ENCODE results near the gene NOL6.

DNA sequence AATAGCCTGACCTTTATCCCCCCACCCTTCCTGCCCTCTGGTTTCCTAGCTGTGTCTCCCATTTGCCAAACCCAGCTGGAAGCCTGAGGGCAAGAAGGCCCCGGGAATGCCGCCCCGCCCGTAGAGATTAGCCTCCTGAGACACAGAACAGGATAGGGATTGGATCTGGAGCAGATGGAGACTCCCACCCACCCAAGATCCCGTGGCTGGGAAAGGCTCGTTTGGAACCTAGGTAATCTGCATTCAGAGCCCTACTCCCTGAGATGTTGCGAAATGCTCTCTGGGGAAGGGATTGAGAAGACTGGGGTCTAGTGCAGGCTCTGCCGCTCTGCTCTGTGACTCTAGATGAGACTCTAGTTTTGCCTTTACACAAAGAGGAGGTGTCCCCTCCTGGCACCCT, 37.3 kb downstream of the NOL6 start:
- TF ChIP-seq CTCF (IDR thresholded peaks at IDR 0.05; ENCODE audit: borderline replicate concordance, extremely low read depth, low read length, poor library complexity, severe bottlenecking) = no peak
- TF ChIP-seq EZH2 (IDR thresholded peaks at IDR 0.05; ENCODE audit: borderline replicate concordance, low read depth, low read length, severe bottlenecking) = no peak

Data from DND-41 (cell line).